HL-60 (cell line): ENCODE data around the gene CYSLTR2.

ENCODE experiments used
- DNase-seq, 2 experiments: peaks; one replicate each; pipeline ENCODE4 v3.0.0-alpha.2; 2010 to 2020; ENCODE audit warnings: low read depth in 1 of 2, low spot score in 1 of 2
- H3K27ac ChIP-seq: fragments of 250-450 bp; sonication (Bioruptor Pico); replicated peaks from 2 replicates; pipeline ENCODE4 v1.5.1; 2020; ENCODE audit warnings: mild to moderate bottlenecking, moderate library complexity
- H3K27me3 ChIP-seq: fragments of 250-450 bp; sonication (Bioruptor Pico); 2 replicates; pipeline ENCODE4 v1.5.1; 2021; ENCODE audit warnings: mild to moderate bottlenecking, moderate library complexity; ENCODE audit not compliant: insufficient read depth, poor library complexity, severe bottlenecking
- H3K4me3 ChIP-seq: replicated peaks from 2 replicates; pipeline ENCODE4 v1.5.1; 2011; ENCODE audit warnings: mild to moderate bottlenecking, control low read depth, low read length; ENCODE audit not compliant: insufficient read depth
- CTCF ChIP-seq: IDR thresholded peaks from one replicate; pipeline ENCODE4 v1.5.1; 2011; ENCODE audit warnings: low read length, control low read depth, inconsistent platforms; ENCODE audit not compliant: insufficient read depth
- GABPA ChIP-seq: IDR thresholded peaks from 2 replicates; pipeline ENCODE4 v1.6.1; 2012; ENCODE audit warnings: low read depth
- POLR2AphosphoS5 ChIP-seq: IDR thresholded peaks from 2 replicates; pipeline ENCODE4 v1.6.1; 2012; ENCODE audit warnings: low read depth
- SPI1 ChIP-seq: IDR thresholded peaks from 2 replicates; pipeline ENCODE4 v1.6.1; 2012; ENCODE audit warnings: low read depth, mild to moderate bottlenecking, borderline replicate concordance
- TF ChIP-seq, protein P1 (sequence below): IDR thresholded peaks from 2 replicates; pipeline ENCODE4 v1.6.1; 2012; ENCODE audit warnings: low read depth; ENCODE audit not compliant: insufficient replicate concordance

The CYSLTR2 gene

DNA sequence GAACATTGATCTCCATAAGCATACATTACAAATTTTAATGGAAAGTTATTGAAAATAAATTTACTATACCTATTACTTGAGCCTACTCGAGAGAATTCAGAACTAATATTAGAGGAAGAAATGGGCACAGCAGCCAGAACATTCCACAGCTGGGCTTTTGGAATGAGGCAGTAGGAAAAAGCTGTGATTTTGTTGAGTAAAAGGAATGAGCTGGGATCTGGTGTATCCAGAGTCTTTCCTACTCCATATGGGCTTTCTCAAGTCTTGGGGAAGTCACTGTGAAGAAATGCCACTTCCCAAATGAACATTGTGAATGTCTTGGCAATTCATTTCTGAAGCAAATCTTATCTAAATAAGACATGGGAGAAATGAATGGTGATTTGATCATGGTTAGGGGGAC lies 93.1 kb downstream of the CYSLTR2 start:
- Histone ChIP-seq H3K4me3 (no peak overlapping the region), H3K27me3 (no peaks in the 10 kb centered on the region), H3K27ac (no peak overlapping the region)
- TF ChIP-seq, protein P1, sequence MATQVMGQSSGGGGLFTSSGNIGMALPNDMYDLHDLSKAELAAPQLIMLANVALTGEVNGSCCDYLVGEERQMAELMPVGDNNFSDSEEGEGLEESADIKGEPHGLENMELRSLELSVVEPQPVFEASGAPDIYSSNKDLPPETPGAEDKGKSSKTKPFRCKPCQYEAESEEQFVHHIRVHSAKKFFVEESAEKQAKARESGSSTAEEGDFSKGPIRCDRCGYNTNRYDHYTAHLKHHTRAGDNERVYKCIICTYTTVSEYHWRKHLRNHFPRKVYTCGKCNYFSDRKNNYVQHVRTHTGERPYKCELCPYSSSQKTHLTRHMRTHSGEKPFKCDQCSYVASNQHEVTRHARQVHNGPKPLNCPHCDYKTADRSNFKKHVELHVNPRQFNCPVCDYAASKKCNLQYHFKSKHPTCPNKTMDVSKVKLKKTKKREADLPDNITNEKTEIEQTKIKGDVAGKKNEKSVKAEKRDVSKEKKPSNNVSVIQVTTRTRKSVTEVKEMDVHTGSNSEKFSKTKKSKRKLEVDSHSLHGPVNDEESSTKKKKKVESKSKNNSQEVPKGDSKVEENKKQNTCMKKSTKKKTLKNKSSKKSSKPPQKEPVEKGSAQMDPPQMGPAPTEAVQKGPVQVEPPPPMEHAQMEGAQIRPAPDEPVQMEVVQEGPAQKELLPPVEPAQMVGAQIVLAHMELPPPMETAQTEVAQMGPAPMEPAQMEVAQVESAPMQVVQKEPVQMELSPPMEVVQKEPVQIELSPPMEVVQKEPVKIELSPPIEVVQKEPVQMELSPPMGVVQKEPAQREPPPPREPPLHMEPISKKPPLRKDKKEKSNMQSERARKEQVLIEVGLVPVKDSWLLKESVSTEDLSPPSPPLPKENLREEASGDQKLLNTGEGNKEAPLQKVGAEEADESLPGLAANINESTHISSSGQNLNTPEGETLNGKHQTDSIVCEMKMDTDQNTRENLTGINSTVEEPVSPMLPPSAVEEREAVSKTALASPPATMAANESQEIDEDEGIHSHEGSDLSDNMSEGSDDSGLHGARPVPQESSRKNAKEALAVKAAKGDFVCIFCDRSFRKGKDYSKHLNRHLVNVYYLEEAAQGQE = no peak
- TF ChIP-seq GABPA = no peak
- DNase-seq = no peak

DNA sequence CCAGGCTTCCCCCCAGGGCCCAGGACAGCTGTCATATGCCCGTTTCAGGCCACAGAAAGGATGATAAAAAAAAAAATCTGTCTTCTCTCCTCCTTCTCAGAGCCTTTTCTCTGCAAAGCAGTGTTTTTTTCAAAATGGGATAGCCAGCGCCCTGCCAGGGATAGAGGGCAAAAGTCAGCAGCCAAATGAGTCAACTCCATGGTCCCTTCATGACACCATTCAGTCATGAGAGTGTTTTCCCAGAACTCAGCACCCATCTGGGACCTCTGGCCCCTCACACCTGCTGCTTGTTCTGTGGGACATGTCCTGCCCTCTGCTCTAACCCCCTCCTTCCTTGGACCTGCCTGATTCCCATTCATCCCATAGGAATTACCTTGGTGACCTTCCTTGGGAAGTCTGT lies 95.0 kb downstream of the CYSLTR2 start:
- Histone ChIP-seq H3K4me3 (no peak overlapping the region), H3K27me3 (no peaks in the 10 kb centered on the region), H3K27ac (no peak overlapping the region)
- TF ChIP-seq POLR2AphosphoS5 (no peak), CTCF (no peak), SPI1 (no peak), GABPA (no peak)
- TF ChIP-seq, protein P1 = no peak
- no peak for DNase-seq

DNA sequence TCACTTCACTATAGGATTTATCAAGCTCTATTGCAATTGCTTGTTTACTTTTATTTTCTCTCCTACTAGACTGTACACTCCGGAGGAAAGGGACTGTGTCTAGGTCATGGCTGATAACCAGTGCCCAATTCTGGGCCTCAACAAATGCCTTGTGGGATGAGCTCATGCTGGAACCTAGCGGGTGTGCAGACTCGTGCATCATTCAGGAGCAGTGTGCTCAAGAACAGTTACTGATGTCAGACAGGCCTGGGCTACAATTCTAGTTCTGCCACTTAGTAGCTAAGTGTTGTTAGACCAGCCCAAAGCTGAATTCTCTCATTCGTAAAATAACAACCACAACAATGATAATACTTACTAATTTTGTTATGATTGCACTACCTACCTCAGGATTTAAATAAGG lies 95.4 kb downstream of the CYSLTR2 start:
- no peak overlapping the region for H3K27ac ChIP-seq
- TF ChIP-seq POLR2AphosphoS5 = no peak
- no peak for TF ChIP-seq CTCF
- TF ChIP-seq, protein P1 = no peak
- no peak for TF ChIP-seq SPI1
- TF ChIP-seq GABPA = no peak
- DNase-seq = no peak
- H3K4me3 ChIP-seq = no peak overlapping the region
- no peaks in the 10 kb centered on the region for H3K27me3 ChIP-seq
